Vagina (tissue), 2 donors: ENCODE measurements around the gene ADARB2. TPM values are rescaled to one million over a fixed set of nuclear protein-coding genes. Genes with fewer than 3 reads are reported as not detected.

Source experiments
- DNase-seq, 2 donors: peaks; one replicate each; pipeline ENCODE4 v3.0.0-alpha.2; 2017; ENCODE audit errors: extremely low spot score in 2 of 2
- H3K27ac ChIP-seq: fragments of 200-600 bp; sonication (generic); one replicate; pipeline ENCODE4 v1.5.1; 2019
- H3K27me3 ChIP-seq: fragments of 200-600 bp; sonication (generic); one replicate; pipeline ENCODE4 v1.5.1; 2019
- H3K36me3 ChIP-seq, 2 donors: fragments of 200-600 bp; sonication (generic); one replicate each; pipeline ENCODE4 v1.5.1; 2017 to 2019
- H3K4me1 ChIP-seq: fragments of 200-600 bp; sonication (generic); one replicate; pipeline ENCODE4 v1.5.1; 2019
- H3K4me3 ChIP-seq, 2 donors: fragments of 200-600 bp; sonication (generic); 1 replicate in 1 of 2; 2 replicates in 1 of 2; pipeline ENCODE4 v1.5.1; 2016 to 2019
- H3K9me3 ChIP-seq: fragments of 200-600 bp; sonication (generic); one replicate; pipeline ENCODE4 v1.5.1; 2019
- CTCF ChIP-seq, 3 experiments: fragments of 450-650 bp in 2 of 3; fragments of 200-600 bp in 1 of 3; sonication (generic) in 1 of 3; IDR thresholded peaks; one replicate each; pipeline ENCODE4 v1.5.1; 2017 to 2019; ENCODE audit warnings: antibody characterized with exemption in 3 of 3, mild to moderate bottlenecking in 2 of 3, moderate library complexity in 2 of 3
- POLR2A ChIP-seq, 2 donors: fragments of 450-650 bp; IDR thresholded peaks; one replicate each; pipeline ENCODE4 v1.6.1; 2017; ENCODE audit warnings: antibody characterized with exemption in 2 of 2, mild to moderate bottlenecking in 2 of 2, moderate library complexity in 2 of 2
- POLR2AphosphoS5 ChIP-seq, 2 donors: sonication (generic); formaldehyde crosslinking; IDR thresholded peaks; one replicate each; pipeline ENCODE4 v1.9.0; 2017; ENCODE audit warnings: antibody characterized with exemption in 2 of 2, mild to moderate bottlenecking in 2 of 2, low read depth in 1 of 2; ENCODE audit not compliant: insufficient read depth in 1 of 2
- intact Hi-C: fragments of 100-400 bp; cut with DNase I; formaldehyde crosslinking; loops from one replicate; pipeline ENCODE4 v1.15.1; 2023
- total RNA-seq: library from RNA; depleted of rRNA; stranded (reverse); fragments of >200 nt; gene quantifications from one replicate; pipeline ENCODE4 v1.2.3, GENCODE V29; 2016

The ADARB2 gene
- total RNA-seq, 1 donor from 2014 or later, result 3.4 TPM

GRCh38 chr10:1376384-1376945 lies 360.9 kb downstream of the ADARB2 start:
- no peak overlapping the region for H3K4me3 ChIP-seq
- no peaks in the 10 kb centered on the region for H3K27me3 ChIP-seq
- intact Hi-C loops, result no loop called here
- no peak for TF ChIP-seq POLR2A (IDR thresholded peaks at IDR 0.05)
- no peaks in the 10 kb centered on the region for H3K4me1 ChIP-seq
- peak; percentile 25 to 77 for DNase-seq
- H3K27ac ChIP-seq, result no peak overlapping the region
- H3K36me3 ChIP-seq, result no peaks in the 10 kb centered on the region
- no peaks in the 10 kb centered on the region for H3K9me3 ChIP-seq

GRCh38 chr10:1375346-1376170 lies 361.8 kb downstream of the ADARB2 start:
- Histone ChIP-seq H3K27ac (no peak overlapping the region), H3K36me3 (no peaks in the 10 kb centered on the region), H3K4me1 (no peaks in the 10 kb centered on the region), H3K9me3 (no peaks in the 10 kb centered on the region), H3K4me3 (no peak overlapping the region), H3K27me3 (no peaks in the 10 kb centered on the region)
- TF ChIP-seq POLR2AphosphoS5 (IDR thresholded peaks at IDR 0.05; ENCODE audit: insufficient read depth in 1 of 2, low read depth in 1 of 2) (no peak), POLR2A (IDR thresholded peaks at IDR 0.05) (no peak), CTCF (IDR thresholded peaks at IDR 0.05) (no peak)
- peak; percentile 46 to 47 for DNase-seq
- intact Hi-C loops, result no loop called here

- DNase-seq, result peak; percentile 43 to 72
- H3K4me1 ChIP-seq, result no peaks in the 10 kb centered on the region
Measured at GRCh38 chr10:1374511-1375345, 362.6 kb downstream of the ADARB2 start.

GRCh38 chr10:1373287-1373686 lies 364.0 kb downstream of the ADARB2 start:
- Histone ChIP-seq H3K4me3 (no peak overlapping the region), H3K27ac (no peak overlapping the region), H3K9me3 (no peaks in the 10 kb centered on the region), H3K36me3 (no peaks in the 10 kb centered on the region), H3K27me3 (no peaks in the 10 kb centered on the region), H3K4me1 (no peaks in the 10 kb centered on the region)
- peak; percentile 42 to 72 for DNase-seq
- intact Hi-C loops, result no loop called here
- TF ChIP-seq POLR2AphosphoS5 (IDR thresholded peaks at IDR 0.05; ENCODE audit: insufficient read depth in 1 of 2, low read depth in 1 of 2) (no peak), POLR2A (IDR thresholded peaks at IDR 0.05) (no peak)

More at GRCh38 chr10:1374511-1375345, 362.6 kb downstream of the ADARB2 start:
- TF ChIP-seq POLR2AphosphoS5 (IDR thresholded peaks at IDR 0.05; ENCODE audit: insufficient read depth in 1 of 2, low read depth in 1 of 2) (no peak), POLR2A (IDR thresholded peaks at IDR 0.05) (no peak), CTCF (IDR thresholded peaks at IDR 0.05) (no peak)
- Histone ChIP-seq H3K27me3 (no peaks in the 10 kb centered on the region), H3K9me3 (no peaks in the 10 kb centered on the region), H3K4me3 (no peak overlapping the region), H3K27ac (no peak overlapping the region), H3K36me3 (no peaks in the 10 kb centered on the region)
- intact Hi-C loops, result no loop called here

GRCh38 chr10:1372212-1372611 lies 365.1 kb downstream of the ADARB2 start:
- no peaks in the 10 kb centered on the region for H3K9me3 ChIP-seq
- H3K27ac ChIP-seq, result no peak overlapping the region
- TF ChIP-seq CTCF (IDR thresholded peaks at IDR 0.05) (no peak), POLR2A (IDR thresholded peaks at IDR 0.05) (no peak), POLR2AphosphoS5 (IDR thresholded peaks at IDR 0.05; ENCODE audit: insufficient read depth in 1 of 2, low read depth in 1 of 2) (no peak)
- no peaks in the 10 kb centered on the region for H3K36me3 ChIP-seq
- H3K27me3 ChIP-seq, result no peaks in the 10 kb centered on the region
- intact Hi-C loops, result no loop called here
- peak in 1 of 2 donors; percentile 13 for DNase-seq
- no peak overlapping the region for H3K4me3 ChIP-seq
- no peaks in the 10 kb centered on the region for H3K4me1 ChIP-seq
